Non-pigmented ciliary epithelial cell (primary cell): ENCODE measurements around the gene FBLIM1.

Source experiments
- DNase-seq: peaks from one replicate; pipeline ENCODE4 v3.0.0-alpha.2; 2010; ENCODE audit warnings: low read depth

FBLIM1 gene

GRCh38 chr1:15730936-15731335 lies 27.7 kb upstream of the FBLIM1 start:
- no peak for DNase-seq

GRCh38 chr1:15731735-15732685 lies 26.6 kb upstream of the FBLIM1 start:
- DNase-seq: no peak

- no peak for DNase-seq
Measured at GRCh38 chr1:15732686-15733081, 25.9 kb upstream of the FBLIM1 start.

DNA sequence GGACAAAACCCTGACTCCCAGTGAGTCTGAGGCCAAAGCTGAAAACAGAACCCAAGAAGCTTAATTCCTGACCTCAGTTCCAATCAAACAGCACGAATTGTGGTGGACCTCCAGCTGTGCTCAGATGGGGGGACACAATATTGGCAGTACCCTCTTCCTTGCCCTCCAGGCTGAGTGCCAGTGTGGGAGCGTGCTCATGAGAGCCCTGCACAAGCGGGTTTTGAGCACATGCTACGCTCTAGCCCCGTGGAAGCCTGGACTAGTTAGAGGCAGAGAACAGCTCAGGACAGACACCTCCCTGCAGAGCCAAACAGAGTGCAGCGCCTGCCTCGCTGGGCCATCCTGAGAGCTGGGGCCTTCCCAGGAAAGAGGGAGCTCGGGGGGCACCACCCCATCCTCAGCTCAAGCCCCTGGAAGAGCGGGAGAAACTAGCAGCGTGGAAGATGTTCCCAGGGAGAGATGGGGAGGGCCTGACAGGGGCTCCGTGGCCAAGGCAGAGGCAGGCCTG lies 25.3 kb upstream of the FBLIM1 start:
- DNase-seq: no peak

DNA sequence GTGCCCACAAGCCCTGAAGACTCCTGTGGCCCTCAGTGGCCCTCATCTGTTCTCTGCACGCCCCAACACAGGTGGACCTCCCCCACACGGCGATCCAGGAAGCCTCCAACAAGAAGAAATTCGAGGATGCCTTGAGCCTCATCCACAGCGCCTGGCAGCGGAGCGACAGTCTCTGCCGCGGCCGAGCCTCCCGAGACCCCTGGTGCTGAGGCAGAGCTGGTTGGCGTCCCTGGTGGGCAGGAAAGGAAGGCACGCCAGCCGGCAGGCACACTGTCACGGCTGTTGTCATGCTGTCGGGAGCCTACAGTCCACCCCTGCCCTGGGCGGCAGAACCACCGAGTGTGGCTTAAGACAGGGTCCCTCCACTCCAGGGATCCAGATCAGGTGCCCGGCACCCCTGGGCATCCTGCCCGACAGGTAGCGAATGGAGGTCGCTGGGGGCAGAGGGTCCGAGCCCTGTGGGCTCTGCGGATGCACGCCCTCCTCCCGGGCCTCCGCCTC lies 24.8 kb upstream of the FBLIM1 start:
- no peak for DNase-seq

- no peak for DNase-seq
Measured at GRCh38 chr1:15734296-15734695, 24.3 kb upstream of the FBLIM1 start.

DNA sequence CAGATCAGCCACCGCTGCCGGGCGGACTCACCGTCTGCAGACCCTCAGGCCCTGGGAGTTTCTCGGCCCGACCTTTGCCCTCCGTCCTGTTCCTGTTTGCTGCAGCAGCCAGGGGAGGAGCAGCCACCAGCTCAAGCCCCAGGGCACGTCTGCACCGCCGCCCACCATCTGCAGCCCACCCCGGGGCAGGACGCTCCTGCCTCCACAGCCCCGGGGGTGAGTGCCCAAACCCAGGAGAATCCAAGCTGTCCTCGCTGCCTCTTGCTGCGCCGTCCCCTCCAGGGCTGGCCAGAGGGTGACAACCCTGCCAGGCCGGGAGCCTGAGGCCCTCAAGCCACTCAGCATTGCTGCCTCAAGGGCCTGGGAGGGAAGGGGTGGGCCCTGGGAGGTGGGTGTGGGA lies 23.7 kb upstream of the FBLIM1 start:
- no peak for DNase-seq

DNA sequence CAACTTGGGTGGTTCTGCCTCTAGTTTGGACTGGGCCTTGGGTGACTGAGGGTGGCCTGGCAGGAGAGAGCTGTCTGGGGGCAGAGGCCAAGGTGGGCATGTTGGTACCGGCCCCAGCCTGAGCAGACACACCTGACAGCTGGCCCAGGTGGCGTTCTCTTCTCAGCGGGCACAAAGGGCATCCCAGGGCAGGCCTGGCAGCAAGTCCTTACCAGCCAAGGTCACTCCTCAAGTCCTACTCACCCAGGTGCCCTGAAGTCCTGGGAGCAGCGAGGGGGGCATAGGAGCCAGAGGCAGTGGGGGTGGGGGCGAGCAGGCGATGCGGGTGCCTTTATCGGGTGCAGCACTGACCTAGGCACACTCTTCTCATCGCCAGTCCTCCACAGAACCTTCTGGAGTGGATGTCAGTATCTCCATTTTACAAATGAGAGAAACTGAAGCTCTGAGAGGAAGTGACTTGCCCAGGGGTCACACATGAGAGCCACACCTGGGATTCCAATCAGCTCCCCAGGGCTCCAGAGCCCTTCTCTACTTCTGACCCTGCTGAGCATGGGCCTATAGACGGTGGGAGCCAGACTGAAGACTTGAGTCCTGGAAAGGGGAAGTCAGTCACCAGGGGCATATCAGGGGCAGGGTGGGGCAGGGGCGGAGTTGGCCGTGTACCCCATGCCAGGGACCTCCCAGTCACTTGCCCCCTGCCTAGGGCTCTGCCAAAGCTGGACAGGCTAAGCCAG lies 23.1 kb upstream of the FBLIM1 start:
- DNase-seq: no peak

GRCh38 chr1:15736038-15736891 lies 22.3 kb upstream of the FBLIM1 start, which contains the start of gene SLC25A34:
SLC25A34 (plus strand) TSS chr1:15736258; CDS start chr1:15736486, 228 bp downstream.
- no peak for DNase-seq

DNA sequence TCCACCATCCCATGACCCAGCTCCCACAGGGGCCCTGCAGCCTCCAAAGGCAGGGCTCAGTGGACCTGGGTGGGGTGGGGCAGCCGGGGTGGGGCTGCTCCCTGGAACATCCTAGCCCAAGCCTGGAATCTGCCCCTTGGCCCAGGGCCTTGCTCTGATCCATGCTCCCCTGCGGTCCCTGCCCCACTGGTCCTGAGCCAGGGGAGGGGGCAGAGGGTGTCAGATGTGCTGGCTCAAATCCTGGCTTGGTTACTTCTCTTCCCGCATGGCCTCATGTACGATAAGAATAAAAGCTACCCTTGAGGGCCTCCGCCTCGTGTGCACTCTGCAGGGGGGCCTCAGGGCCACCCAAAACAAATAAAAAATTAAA lies 21.7 kb upstream of the FBLIM1 start:
- DNase-seq: no peak

DNA sequence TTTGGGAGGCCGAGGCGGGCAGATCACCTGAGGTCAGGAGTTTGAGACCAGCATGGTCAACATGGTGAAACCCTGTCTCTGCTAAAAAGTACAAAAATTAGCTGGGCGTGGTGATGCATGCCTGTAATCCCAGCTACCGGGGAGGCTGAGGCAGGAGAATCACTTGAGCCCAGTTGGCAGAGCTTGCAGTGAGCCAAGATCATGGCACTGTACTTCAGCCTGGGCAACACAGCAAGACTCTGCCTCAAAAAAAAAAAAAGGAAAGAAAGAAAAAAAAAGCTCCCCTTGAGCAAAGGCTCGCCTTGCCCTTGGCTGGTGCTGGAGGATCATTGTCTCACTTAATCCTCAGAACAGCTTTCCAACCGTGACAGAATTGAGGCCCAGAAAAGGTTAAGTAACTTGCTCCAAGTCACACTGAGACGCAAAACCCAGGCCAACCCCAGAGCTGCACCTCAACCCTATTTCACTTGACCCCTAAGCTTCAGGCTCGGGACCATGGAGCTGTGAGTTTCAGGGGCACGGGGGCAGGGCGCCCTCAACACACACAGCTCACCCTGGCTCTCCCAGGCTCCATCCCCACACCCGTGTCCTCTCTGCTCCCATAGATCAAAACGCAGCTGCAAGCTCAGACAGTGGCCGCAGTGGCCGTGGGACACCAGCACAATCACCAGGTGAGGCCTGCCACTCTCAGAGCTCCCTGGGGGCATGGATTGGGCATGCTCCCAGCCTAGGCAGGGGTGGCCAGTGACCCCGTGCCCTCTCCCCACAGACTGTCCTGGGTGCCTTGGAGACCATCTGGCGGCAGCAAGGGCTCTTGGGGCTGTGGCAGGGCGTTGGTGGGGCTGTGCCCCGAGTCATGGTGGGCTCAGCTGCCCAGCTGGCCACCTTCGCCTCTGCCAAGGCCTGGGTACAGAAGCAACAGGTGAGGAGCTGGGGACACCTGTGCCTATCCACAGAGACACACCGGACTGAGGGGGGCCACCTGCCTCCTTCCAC lies 21.0 kb upstream of the FBLIM1 start:
- no peak for DNase-seq

DNA sequence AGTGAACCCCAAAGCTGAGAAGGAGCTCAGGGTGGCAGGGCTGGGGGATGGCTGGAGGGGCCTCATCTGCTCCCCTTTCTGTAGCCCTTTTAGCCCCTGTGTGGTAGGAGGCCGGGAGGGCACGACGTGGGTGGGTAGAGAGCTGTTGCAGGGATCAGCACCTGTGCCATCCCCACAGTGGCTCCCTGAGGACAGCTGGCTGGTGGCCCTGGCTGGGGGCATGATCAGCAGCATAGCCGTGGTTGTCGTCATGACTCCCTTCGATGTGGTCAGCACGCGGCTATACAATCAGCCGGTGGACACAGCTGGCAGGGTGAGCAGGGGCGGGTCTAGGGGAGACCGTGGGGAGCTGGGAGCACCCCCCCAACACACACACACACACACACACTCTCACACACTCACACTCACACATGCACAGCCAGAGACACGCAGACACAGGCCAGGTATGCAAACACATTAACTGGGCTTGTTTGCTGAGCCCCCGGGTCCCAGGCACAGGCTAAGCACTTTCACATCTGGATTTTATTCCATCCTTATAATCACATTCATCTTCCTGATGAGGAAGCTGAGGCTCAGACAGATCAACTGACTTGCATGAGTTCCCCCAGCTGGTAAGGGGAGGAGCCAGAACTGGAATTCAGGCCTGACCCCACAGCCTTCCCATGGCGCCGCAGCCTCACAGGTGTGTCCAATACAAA lies 20.0 kb upstream of the FBLIM1 start:
- DNase-seq: no peak

DNA sequence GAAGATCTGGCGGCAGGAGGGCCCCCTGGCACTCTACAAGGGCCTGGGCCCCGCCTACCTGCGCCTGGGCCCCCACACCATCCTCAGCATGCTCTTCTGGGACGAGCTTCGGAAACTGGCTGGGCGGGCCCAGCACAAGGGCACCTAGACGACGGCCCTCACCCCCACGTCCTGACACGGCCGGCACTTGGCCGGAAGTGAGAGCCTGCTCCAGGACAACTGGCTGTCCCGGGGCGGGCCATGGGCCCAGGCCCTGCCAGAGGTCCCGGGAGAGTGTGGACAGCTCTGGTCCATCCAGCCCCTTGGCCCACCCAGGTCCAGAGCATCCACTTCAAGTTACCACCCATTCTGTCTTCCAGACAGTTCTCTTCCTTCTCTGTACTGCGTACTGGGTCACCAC lies 19.3 kb upstream of the FBLIM1 start:
- no peak for DNase-seq

GRCh38 chr1:15739745-15740144 lies 18.9 kb upstream of the FBLIM1 start:
- DNase-seq: no peak

DNA sequence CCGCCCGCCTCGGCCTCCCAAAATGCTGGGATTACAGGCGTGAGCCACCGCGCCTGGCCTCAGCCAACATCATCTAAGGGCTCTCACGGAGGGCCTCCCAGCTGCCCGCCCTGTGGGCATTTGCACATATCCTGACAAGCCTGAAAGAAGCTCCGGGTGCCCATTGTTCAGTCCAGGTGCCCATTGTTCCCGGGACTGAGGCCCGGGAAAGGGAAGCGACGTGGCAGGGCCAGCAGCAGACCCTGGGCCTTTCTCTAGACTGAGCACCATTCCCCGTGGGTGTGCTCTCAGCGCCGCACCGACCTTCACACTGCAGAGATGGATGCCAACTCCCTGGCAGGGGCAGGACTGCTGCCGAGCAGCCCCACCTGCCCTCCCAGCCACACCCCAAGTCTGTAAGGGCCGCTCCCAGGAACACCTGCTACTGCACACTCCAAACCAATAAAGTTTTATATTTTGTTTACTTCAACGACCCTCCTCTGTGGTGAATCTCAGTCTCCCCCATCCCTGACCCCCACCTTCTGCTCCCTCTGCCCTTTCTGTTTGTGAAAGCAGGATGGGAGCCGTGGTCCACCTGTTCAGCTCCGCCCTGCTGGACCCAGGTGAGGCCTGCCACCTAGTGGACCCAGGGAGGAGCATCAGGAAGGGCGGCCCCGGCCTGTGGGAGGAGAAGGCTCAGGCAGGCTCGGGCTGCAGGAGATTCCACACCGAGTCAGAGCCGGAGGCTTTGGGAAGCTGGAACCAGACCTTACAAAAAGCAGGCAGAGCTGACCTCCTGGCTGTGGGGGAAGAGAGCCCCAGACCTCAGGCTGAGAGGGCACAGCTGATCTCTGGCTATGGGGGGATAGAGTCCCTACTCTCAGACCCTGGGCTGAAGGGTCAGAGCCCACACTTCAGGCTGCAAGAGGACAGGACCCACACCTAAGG lies 17.4 kb upstream of the FBLIM1 start:
- DNase-seq: no peak

DNA sequence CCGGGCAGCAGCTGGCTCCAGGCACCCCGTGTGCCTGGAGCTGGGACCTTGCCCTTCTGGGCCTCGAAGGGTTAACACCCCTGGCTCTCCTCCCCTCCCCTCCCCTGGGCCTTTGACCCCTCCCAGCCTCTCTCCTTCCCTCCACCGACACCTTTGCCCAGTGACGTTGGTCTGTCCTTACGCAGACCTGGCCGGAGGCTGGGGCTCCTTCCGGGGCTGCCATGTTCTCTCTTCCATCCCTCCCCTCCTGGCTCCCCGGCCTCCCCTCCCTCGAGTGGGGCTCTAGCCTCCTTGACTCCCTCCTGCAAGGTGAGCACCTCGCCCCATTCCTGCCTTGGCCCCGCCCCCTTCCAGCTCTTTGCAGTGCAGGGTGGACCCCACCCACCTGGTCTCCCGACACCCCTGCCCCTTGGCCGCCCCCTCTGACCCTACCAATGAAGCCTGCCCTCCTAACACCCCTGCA lies 16.2 kb upstream of the FBLIM1 start, which contains the start of gene TMEM82:
Gene TMEM82, plus strand, starts transcription at position 161 of the 463 bp plus-strand sequence. Its CDS starts 61 bp downstream, at position 222.
- DNase-seq: no peak

DNA sequence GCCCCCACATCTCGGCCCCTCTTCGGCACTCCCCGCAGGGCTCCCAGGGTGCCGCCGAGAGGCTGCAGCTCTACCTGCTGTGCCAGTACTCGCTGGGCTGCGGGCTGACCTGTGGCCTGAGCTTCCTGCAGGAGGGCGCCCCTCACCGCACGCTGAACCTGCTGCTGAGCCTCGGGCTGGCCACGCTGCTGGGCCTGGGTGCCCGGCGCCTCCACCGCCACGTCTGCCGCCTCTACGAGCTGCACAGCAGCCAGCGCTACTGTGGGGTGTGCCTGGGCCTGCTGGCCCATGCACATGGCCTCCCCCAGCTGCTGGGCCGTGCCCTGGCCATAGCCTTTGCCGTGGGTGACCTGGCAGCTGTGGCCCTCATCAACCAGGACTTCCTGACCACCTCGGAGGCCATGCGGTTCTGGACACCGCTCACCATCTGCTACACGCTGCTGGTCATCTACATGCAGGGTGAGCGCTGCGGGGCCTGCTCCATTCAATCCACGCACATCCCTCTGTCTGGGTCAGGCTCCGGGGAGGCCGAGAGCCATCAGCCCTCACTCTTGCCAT lies 14.4 kb upstream of the FBLIM1 start:
- DNase-seq: no peak

GRCh38 chr1:15747378-15747777 lies 11.2 kb upstream of the FBLIM1 start:
- DNase-seq: no peak
